WERI-Rb-1 (cell line): ENCODE results near the gene RWDD4.

Experiments used
- DNase-seq: peaks from one replicate; pipeline ENCODE4 v3.0.0-alpha.2; 2020
- H3K27ac ChIP-seq: fragments of 250-450 bp; sonication (Bioruptor Pico); 2 replicates; pipeline ENCODE4 v1.5.1; 2020; ENCODE audit warnings: mild to moderate bottlenecking, moderate library complexity
- H3K27me3 ChIP-seq: fragments of 250-450 bp; sonication (Bioruptor Pico); 2 replicates; pipeline ENCODE4 v1.5.1; 2021; ENCODE audit warnings: mild to moderate bottlenecking, low read depth, moderate library complexity; ENCODE audit not compliant: insufficient read depth, severe bottlenecking
- H3K36me3 ChIP-seq: fragments of 250-450 bp; sonication (Bioruptor Pico); 2 replicates; pipeline ENCODE4 v1.5.1; 2020; ENCODE audit warnings: mild to moderate bottlenecking, moderate library complexity
- H3K4me3 ChIP-seq: 2 replicates; pipeline ENCODE4 v1.5.1; 2011; ENCODE audit warnings: low read depth, mild to moderate bottlenecking, control low read depth, low read length
- H3K9me3 ChIP-seq: fragments of 250-450 bp; sonication (Bioruptor Pico); 2 replicates; pipeline ENCODE4 v1.5.1; 2021; ENCODE audit warnings: mild to moderate bottlenecking, moderate library complexity; ENCODE audit not compliant: severe bottlenecking
- TF ChIP-seq, protein P1 (sequence below): IDR thresholded peaks from 2 replicates; pipeline ENCODE4 v1.5.1; 2011; ENCODE audit warnings: low read depth, mild to moderate bottlenecking, control low read depth, inconsistent platforms, low read length

Gene RWDD4

DNA sequence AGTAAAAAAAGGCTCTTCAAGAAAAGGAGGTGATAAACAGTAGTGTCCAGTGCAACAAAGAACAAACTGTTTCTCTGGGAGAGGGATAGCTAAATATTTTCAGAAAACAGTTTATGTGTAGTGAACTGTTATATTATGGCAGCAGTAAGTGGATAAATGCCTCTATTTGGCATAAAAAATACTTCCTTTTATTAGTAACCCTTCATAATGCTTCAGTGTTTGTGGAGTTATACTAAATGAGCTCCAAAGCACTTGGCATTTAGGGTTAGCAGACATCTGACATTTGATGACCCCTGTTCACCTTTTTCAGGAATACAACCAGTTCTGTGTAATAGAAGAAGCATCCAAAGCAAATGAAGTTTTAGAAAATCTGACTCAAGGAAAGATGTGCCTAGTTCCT lies 32.0 kb upstream of the RWDD4 start:
- TF ChIP-seq, protein P1, sequence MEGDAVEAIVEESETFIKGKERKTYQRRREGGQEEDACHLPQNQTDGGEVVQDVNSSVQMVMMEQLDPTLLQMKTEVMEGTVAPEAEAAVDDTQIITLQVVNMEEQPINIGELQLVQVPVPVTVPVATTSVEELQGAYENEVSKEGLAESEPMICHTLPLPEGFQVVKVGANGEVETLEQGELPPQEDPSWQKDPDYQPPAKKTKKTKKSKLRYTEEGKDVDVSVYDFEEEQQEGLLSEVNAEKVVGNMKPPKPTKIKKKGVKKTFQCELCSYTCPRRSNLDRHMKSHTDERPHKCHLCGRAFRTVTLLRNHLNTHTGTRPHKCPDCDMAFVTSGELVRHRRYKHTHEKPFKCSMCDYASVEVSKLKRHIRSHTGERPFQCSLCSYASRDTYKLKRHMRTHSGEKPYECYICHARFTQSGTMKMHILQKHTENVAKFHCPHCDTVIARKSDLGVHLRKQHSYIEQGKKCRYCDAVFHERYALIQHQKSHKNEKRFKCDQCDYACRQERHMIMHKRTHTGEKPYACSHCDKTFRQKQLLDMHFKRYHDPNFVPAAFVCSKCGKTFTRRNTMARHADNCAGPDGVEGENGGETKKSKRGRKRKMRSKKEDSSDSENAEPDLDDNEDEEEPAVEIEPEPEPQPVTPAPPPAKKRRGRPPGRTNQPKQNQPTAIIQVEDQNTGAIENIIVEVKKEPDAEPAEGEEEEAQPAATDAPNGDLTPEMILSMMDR = no peak
- H3K9me3 ChIP-seq = no peaks in the 10 kb centered on the region
- H3K27me3 ChIP-seq = no peaks in the 10 kb centered on the region
- no peak for DNase-seq
- H3K36me3 ChIP-seq = peaks cover 63% of the 10 kb centered on the region
- no peak overlapping the region for H3K4me3 ChIP-seq
- no peak overlapping the region for H3K27ac ChIP-seq

DNA sequence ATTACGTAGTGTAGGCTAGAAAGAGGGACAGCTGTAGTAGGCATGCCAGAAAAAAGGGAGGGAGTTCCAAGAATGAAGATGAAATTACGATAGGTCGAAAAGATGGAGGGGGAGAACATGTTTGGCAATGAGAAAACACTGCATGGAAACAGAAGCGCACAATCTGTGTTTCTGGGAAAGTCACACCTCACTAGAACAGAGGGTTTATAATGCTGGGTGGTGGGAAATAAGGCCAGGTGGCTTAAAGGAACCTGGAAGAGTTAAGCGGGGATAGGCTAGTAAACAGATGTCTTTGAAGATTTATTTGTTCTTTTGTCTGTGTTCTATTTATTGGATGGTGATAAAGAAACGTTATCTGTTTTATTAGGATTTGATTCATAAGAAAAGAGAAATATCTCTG lies 29.2 kb upstream of the RWDD4 start:
- Histone ChIP-seq H3K9me3 (no peaks in the 10 kb centered on the region), H3K36me3 (peaks cover 64% of the 10 kb centered on the region), H3K27ac (no peak overlapping the region), H3K4me3 (no peak overlapping the region), H3K27me3 (no peaks in the 10 kb centered on the region)
- no peak for DNase-seq
- TF ChIP-seq, protein P1 = no peak

DNA sequence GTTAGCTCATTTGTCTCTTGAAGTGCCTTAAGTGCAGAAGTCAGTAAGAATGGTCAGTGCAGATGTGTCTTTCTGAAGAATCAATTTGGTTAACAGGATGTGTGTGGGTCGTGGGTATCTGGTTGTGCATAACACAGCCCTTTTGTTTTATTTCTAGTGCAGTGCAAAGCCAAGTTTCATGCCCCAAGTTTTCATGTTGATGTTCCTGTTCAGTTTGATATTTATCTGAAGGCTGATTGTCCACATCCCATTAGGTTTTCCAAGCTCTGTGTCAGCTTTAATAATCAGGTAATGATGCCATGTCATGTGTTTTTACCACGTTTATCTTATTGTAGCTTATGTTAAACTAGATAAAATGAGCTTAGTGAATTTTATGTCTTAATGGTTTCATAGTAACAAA lies 27.5 kb upstream of the RWDD4 start:
- Histone ChIP-seq H3K9me3 (no peaks in the 10 kb centered on the region), H3K27ac (no peak overlapping the region), H3K36me3 (peaks cover 55% of the 10 kb centered on the region), H3K4me3 (no peak overlapping the region), H3K27me3 (no peaks in the 10 kb centered on the region)
- TF ChIP-seq, protein P1 = no peak
- DNase-seq = no peak

DNA sequence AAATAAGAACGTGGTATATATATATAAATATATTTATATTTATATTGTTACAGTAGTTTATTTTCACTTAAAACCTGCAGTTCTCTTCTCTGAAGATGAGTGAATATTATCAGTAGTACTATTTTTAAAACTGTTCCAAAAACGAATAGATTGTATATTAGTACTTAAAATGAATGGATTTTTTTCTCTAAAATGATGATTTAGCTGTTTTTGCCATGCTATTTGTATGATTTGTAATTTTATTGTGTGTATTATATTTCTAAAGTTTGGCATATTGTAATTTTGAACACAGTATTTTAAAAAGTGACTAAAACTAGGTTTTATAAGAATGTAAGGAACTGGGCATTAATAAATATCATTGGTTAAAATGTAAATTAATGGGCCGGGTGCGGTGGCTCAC lies 22.1 kb upstream of the RWDD4 start:
- Histone ChIP-seq H3K36me3 (peaks cover 61% of the 10 kb centered on the region), H3K27ac (no peak overlapping the region), H3K9me3 (no peaks in the 10 kb centered on the region), H3K27me3 (no peaks in the 10 kb centered on the region), H3K4me3 (no peak overlapping the region)
- no peak for DNase-seq
- TF ChIP-seq, protein P1 = no peak

DNA sequence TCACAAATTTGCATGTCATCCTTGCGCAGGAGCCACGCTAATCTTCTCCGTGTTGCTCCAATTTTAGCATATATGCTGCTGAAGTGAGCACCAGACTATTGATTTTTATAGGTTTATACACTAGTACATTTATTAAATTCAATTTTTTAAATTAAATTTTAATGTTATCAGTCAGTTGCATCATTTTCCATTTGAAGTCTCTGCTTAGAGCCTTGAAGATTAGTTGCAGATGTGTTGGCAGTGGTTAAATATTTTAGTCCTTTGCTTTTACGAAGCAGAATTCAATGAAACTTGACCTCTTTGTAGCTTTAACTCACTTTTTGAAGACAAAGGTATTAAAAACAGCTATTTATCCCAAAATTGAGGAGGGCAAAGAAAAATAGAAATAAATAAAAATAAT lies 16.6 kb upstream of the RWDD4 start:
- DNase-seq = no peak

DNA sequence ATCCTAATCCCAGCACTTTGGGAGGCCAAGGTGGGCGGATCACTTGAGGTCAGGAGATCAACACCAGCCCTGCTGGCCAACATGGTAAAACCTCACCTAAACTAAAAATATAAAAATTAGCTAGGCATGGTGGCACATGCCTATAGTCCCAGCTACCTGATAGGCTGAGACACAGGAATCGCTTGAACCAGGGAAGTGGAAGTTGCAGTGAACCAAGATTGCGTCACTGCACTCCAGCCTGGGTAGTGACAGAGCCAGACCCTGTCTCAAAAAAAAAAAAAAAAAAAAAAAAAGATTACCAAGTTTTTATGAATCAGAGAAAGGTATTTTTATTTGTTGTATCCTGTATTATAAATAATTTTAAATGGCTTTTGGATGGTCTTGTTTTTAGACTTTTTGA lies 15.2 kb upstream of the RWDD4 start:
- Histone ChIP-seq H3K27me3 (no peaks in the 10 kb centered on the region), H3K4me3 (no peak overlapping the region), H3K9me3 (no peaks in the 10 kb centered on the region), H3K36me3 (peaks cover 39% of the 10 kb centered on the region), H3K27ac (no peak overlapping the region)
- no peak for DNase-seq
- TF ChIP-seq, protein P1 = no peak

More for the DNA sequence above, 16.6 kb upstream of the RWDD4 start:
- Histone ChIP-seq H3K36me3 (peaks cover 36% of the 10 kb centered on the region), H3K27ac (no peak overlapping the region), H3K4me3 (no peak overlapping the region), H3K27me3 (no peaks in the 10 kb centered on the region), H3K9me3 (no peaks in the 10 kb centered on the region)
- TF ChIP-seq, protein P1 = no peak
